ENCODE data around the gene CCDC6. TPM values are rescaled to one million over a fixed set of nuclear protein-coding genes. Genes with fewer than 3 reads are reported as not detected.

CCDC6 gene
- total and polyA plus RNA-seq, 9 of the 15 experiments (the other 6 are each of a cell fraction or from before 2014, with no cell fraction given) = 10.4 to 41.0 (median 20.9) TPM

GRCh38 chr10:59808896-59809643 is 97.3 kb downstream of the CCDC6 start (continued):
- no peak for TF ChIP-seq ZNF41 (CRISPR knock-in tag; conservative IDR thresholded peaks at IDR 0.05)

DNA sequence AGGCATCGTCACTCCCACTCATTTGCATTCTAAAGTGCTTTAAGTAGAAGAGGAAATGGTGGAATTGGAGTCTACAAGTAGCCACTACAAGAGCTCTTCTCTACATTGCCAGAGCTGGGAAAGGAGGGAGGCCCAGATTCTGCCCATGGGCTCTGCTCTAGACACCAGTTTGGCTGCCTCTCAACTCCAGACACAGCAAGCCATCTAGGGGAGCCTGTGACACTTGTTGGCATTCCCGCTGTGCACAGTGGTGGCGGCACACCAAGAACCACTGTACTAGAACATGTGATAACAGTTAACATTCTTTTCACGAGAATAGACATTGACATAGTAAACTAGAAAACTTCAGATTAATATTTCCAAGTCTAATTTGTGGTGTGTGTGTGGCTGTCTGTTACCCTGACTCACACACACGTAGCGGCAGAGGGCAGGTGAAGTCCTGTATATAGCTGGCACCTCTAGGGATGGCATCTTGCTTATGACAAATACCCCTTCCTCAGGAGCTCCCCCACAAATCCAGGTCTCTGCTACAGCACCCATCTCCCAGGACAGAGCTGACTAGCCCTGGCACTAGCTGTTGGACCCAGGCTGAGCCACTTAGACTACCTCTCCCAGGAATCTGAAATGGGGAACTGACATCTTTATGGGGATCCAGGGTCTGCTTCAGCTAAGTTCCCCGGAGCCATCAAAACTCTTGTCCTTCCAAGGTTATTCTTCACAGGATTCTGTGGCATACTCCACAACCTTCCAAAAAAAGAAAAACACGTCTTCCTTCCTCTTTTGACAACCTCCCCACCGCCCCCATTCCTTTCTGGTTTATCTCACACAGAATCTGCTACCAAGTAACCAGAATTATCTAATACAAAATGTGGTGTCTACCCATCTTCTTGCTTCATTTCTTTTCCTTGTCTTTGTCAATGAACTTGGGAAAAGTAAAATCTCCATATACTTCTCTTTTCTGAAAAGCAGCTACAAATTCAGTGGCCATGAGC is 98.4 kb downstream of the CCDC6 start:
- intact Hi-C loops (cut with micrococcal nuclease) (loop anchor here (5.0 kb wide), 1 partner anchor 1026 kb away; no protein-coding TSS in a partner anchor), in situ Hi-C loops (cut with MboI) (loop anchor here (5.0 to 25.0 kb wide), 3 partner anchors 181 to 1021 kb away; no protein-coding TSS in a partner anchor)
- WGBS (ENCODE audit: insufficient coverage, low coverage, missing lambda C conversion rate) = 90% methylated on average over 9 of the region's 9 CpGs
- FAIRE-seq = no peak
- no peak for ATAC-seq
- Histone ChIP-seq H3K27ac (ENCODE audit: extremely low read depth, low read depth, low read length) (no peak overlapping the region), H3K4me3 (no peak overlapping the region), H2AFZ (ENCODE audit: low read depth, low read length) (no peak overlapping the region), H4K20me1 (replicated peaks; ENCODE audit: control insufficient read depth, insufficient read depth, low read length) (0 out of 2 replicates have a peak, but pooled peaks cover 5% of the 10 kb centered on the region), H3K4me2 (ENCODE audit: insufficient read depth, low read length) (no peak overlapping the region), H3K9me1 (ENCODE audit: control insufficient read depth, insufficient read depth, low read length) (no peaks in the 10 kb centered on the region), H3K79me2 (ENCODE audit: control insufficient read depth, insufficient read depth, low read length) (no peaks in the 10 kb centered on the region), H3K9ac (ENCODE audit: insufficient read depth in 1 of 2, low read depth in 2 of 2, low read length in 2 of 2) (no peak overlapping the region), H3K36me3 (ENCODE audit: control insufficient read depth, insufficient read depth, low read length) (peaks cover 96% of the 10 kb centered on the region), H3K27me3 (ENCODE audit: control insufficient read depth in 2 of 2, insufficient read depth in 2 of 2, low read length in 2 of 2) (no peaks in the 10 kb centered on the region; a peak in 1 of 5 replicates), H3K9me3 (replicated peaks; ENCODE audit: control insufficient read depth, insufficient read depth, low read depth, low read length) (no peaks in the 10 kb centered on the region), H3K4me1 (replicated peaks in 1 of 2; ENCODE audit: control insufficient read depth in 2 of 2, insufficient read depth in 2 of 2, low read length in 2 of 2) (no peaks in the 10 kb centered on the region)
- no peak for DNase-seq (ENCODE audit: extremely low read depth in 1 of 4, low spot score in 3 of 4)
- ChIA-PET CTCF (ENCODE audit: low intra/inter-chr PET ratio) (interaction anchor here (1.7 kb wide), 1 partner anchor 182 kb away, joined by 17 read pairs; no protein-coding TSS in a partner anchor), POLR2A (interaction anchor here (0.7 to 0.8 kb wide), 2 partner anchors 93 to 185 kb away, joined by 3 to 4 read pairs; no protein-coding TSS in a partner anchor)
- no TSS peak for BruUV-seq (replicated peaks)
- TF ChIP-seq SMAD2 (IDR thresholded peaks at IDR 0.05; ENCODE audit: low read depth, low read length) = no peak
- TF ChIP-seq, protein P1, sequence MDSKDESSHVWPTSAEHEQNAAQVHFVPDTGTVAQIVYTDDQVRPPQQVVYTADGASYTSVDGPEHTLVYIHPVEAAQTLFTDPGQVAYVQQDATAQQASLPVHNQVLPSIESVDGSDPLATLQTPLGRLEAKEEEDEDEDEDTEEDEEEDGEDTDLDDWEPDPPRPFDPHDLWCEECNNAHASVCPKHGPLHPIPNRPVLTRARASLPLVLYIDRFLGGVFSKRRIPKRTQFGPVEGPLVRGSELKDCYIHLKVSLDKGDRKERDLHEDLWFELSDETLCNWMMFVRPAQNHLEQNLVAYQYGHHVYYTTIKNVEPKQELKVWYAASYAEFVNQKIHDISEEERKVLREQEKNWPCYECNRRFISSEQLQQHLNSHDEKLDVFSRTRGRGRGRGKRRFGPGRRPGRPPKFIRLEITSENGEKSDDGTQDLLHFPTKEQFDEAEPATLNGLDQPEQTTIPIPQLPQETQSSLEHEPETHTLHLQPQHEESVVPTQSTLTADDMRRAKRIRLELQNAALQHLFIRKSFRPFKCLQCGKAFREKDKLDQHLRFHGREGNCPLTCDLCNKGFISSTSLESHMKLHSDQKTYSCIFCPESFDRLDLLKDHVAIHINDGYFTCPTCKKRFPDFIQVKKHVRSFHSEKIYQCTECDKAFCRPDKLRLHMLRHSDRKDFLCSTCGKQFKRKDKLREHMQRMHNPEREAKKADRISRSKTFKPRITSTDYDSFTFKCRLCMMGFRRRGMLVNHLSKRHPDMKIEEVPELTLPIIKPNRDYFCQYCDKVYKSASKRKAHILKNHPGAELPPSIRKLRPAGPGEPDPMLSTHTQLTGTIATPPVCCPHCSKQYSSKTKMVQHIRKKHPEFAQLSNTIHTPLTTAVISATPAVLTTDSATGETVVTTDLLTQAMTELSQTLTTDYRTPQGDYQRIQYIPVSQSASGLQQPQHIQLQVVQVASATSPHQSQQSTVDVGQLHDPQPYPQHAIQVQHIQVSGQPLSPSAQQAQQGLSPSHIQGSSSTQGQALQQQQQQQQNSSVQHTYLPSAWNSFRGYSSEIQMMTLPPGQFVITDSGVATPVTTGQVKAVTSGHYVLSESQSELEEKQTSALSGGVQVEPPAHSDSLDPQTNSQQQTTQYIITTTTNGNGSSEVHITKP (IDR thresholded peaks at IDR 0.05; ENCODE audit: partially characterized antibody) = no peak
- TF ChIP-seq NCOA1 (IDR thresholded peaks at IDR 0.05; ENCODE audit: low read depth) = no peak
- TF ChIP-seq PREB (CRISPR knock-in tag; IDR thresholded peaks at IDR 0.05) = no peak
- TF ChIP-seq, protein P2, sequence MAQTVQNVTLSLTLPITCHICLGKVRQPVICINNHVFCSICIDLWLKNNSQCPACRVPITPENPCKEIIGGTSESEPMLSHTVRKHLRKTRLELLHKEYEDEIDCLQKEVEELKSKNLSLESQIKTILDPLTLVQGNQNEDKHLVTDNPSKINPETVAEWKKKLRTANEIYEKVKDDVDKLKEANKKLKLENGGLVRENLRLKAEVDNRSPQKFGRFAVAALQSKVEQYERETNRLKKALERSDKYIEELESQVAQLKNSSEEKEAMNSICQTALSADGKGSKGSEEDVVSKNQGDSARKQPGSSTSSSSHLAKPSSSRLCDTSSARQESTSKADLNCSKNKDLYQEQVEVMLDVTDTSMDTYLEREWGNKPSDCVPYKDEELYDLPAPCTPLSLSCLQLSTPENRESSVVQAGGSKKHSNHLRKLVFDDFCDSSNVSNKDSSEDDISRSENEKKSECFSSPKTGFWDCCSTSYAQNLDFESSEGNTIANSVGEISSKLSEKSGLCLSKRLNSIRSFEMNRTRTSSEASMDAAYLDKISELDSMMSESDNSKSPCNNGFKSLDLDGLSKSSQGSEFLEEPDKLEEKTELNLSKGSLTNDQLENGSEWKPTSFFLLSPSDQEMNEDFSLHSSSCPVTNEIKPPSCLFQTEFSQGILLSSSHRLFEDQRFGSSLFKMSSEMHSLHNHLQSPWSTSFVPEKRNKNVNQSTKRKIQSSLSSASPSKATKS (CRISPR knock-in tag; IDR thresholded peaks at IDR 0.05) = no peak
- TF ChIP-seq ILK (tag; IDR thresholded peaks at IDR 0.05; ENCODE audit: borderline replicate concordance, low read depth) = no peak
- TF ChIP-seq CBX5 (IDR thresholded peaks at IDR 0.05; ENCODE audit: borderline replicate concordance, low read depth) = no peak
- TF ChIP-seq ASH1L (IDR thresholded peaks at IDR 0.05; ENCODE audit: borderline replicate concordance, low read depth, partially characterized antibody) = no peak
